Activated CD8-positive, alpha-beta memory T cell treated with anti-CD3 and anti-CD28 coated beads for 24 hours (primary cell): Measurements from ENCODE around the gene OR10AG1.

ENCODE experiments used
- DNase-seq: peaks from one replicate; pipeline ENCODE4 v3.0.0-alpha.2; 2020

Gene OR10AG1

GRCh38 chr11:55969845-55970244 is at the start of gene OR10AG1:
OR10AG1 (minus strand) TSS chr11:55969945; CDS start chr11:55969907, 38 bp downstream.
- no peak for DNase-seq

DNA sequence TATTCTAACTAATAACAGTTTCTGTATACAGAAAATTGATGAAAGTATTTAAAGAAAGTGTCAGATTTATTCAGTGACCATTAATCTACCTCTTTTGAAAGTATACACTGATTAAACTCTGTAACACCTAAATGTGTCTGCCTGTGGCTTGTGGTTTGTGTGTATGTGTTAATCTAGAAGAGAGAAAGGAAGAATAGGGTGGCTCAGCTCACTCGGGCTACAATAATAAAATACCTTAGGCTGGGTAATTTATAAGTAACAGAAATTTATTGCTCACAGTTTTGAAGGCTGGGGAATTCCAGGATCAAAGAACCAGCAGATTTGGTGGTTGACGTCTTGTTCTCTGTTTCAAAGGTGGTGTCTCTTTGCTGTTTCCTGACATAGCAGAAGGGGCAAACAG is 44.1 kb upstream of the OR10AG1 start:
- DNase-seq, result no peak

GRCh38 chr11:56010716-56011115 is 41.0 kb upstream of the OR10AG1 start:
- no peak for DNase-seq

DNA sequence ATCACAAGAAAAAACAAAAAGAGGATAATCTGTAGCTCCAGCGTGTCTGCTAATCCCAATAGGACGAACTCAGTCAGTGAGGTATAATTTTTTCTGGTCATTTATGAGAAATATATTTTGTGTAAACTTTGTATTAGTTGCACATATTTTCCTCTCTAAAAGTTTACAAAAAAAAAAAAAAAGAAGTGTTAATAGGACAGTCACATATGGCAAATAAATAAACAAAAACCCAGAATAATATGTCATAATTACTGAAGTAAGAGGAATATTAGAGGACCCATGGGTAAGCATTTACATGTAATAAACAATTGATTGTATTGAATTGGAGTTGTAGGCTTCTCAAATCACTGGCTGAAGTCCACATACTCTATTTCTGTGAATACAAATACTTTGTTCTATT is 24.8 kb upstream of the OR10AG1 start, which contains the start of gene OR5F1:
OR5F1 (minus strand) TSS at position 101 of the 400 bp plus-strand sequence; CDS start at position 101, 0 bp downstream.
- DNase-seq, result no peak

GRCh38 chr11:55970935-55971334 is 1.2 kb upstream of the OR10AG1 start:
- DNase-seq, result no peak

GRCh38 chr11:55967914-55968313 is 1.8 kb downstream of the OR10AG1 start:
- DNase-seq, result no peak

DNA sequence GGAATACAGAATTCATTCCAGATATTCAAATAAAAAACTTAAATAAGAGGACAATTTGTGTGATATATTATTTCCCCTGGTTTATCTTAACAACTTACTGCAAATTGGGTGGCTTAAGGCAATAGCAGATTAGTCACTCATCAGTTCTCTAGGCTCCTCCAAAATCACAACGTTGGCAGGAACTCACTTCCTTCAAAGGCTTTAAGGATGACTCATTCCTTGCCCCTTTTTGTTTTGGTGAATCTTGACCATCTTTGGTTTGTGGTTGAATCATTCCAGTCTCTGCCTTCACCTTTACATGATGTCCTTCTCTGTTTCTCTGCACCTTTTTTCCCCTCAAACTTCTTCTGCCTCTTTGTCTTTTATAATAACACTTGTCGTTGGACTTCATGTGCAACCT is 3.4 kb downstream of the OR10AG1 start:
- no peak for DNase-seq

DNA sequence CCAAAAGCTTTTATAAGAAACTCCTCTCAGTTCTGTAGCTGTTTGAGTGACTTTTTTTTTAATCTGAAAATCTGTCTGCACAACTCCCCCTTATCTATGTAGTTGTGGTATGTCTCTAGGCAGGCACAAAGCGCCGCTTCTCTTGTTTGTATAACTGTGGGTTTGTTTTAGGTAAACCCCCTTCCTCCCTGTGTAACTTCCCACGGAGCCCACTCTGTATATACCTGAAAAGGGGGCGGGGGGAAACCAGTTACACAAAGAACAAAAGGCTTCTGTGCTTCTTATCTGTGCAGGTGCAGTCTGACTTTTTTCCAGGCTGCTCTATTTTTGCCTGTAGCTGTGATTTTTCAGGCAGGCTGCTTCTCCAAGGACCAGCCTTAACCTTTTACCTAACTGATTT is 13.2 kb downstream of the OR10AG1 start:
- DNase-seq, result no peak

DNA sequence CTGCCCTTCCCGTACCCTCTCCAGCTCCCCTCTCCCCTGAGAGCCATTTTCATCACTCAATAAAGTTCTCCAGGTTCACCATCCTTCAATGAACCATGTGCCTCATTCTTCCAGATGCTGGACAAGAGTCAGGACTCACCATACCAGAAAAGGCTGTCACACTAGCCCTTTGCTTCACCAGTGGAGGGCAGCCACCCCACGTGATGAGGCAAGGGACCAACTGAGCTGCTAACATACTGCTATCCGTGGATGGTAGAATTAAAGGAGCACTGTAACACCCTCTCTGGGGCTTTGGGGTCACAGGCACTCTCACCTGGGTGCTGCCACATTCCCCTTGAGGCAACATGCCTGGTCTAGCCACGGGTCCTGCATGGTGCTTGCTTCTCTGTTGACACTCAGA is 20.4 kb downstream of the OR10AG1 start:
- no peak for DNase-seq

DNA sequence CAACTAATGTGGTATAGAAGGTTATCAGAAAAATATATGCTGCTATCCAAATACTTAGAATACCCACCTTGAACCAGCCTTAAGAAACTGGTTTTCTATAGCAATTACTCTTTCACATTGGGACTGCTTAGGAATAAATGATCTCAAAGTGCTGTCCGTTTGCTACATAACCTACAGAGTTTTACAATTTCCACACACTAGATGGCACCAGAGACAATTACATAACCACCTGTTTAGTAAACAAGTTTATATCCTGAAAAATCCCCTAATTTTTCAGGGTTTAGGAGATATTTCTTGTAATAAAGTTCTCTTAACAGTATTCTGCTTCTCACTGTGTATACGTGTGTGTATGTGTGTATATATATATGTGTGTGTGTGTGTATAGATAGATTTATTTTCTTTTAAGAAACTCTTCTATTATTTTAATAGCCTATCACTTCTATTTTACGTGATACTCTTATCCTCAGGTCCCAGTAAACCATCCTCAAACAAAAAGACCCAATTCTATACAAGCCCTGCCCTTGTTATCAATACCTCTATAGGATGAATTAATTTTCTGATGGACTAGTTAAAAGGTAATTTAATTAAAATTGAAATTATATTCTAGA is 26.9 kb downstream of the OR10AG1 start:
- no peak for DNase-seq

GRCh38 chr11:55936300-55936699 is 33.4 kb downstream of the OR10AG1 start, which contains the start of gene OR5I1:
OR5I1 (minus strand) TSS chr11:55936400; CDS start chr11:55936400, 0 bp downstream.
- no peak for DNase-seq

DNA sequence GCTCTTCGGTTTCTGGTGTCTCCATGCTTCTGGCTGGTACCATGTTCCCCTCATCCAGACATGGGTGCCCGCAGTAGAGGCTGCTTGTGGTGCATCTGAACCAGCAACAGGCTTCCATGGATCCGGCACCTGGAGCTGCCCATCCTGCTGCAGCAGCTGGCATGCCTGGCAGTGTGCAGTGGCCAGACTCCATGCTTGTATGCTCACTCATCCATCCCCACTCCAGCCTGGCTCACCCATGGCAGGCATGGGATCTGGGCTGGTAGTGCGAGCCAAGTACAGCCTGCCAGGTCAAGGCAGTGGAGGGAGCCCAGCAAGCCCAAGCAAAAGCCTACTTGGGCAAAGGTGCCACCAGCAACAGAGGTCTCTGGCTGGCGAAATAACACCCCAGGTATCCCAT is 49.2 kb downstream of the OR10AG1 start:
- no peak for DNase-seq
